GM18873 (cell line): ENCODE data around the gene ROCK1.
"Not testable (repeated sequence)": the region's sequence is repeated elsewhere in the genome, so short reads cannot be mapped to it uniquely, and the experiment has no call there.

Experiments
- ATAC-seq: cut with Tn5 transposase; IDR thresholded peaks from one replicate; pipeline ENCODE4 v1.9.1; 2021; ENCODE audit warnings: mild to moderate bottlenecking, moderate library complexity, moderate number of reproducible peaks; ENCODE audit not compliant: unreplicated experiment, low FRiP score

ROCK1 gene

GRCh38 chr18:21056545-21056944 lies 55.1 kb downstream of the ROCK1 start:
- ATAC-seq: no peak

GRCh38 chr18:21054252-21054821 lies 57.3 kb downstream of the ROCK1 start:
- ATAC-seq: no peak

GRCh38 chr18:21053127-21053526 lies 58.5 kb downstream of the ROCK1 start:
- ATAC-seq: no peak

- ATAC-seq: no peak
Measured at GRCh38 chr18:21052385-21052784, 59.2 kb downstream of the ROCK1 start.

- ATAC-seq: no peak
Measured at GRCh38 chr18:21051620-21052019, 60.0 kb downstream of the ROCK1 start.

- no peak for ATAC-seq
Measured at GRCh38 chr18:21049306-21049705, 62.3 kb downstream of the ROCK1 start.

GRCh38 chr18:21047126-21047525 lies 64.5 kb downstream of the ROCK1 start:
- no peak for ATAC-seq

- no peak for ATAC-seq
Measured at GRCh38 chr18:21040466-21040865, 71.1 kb downstream of the ROCK1 start.

GRCh38 chr18:21038201-21038600 lies 73.4 kb downstream of the ROCK1 start:
- ATAC-seq: no peak

GRCh38 chr18:21031845-21032244 lies 79.8 kb downstream of the ROCK1 start:
- ATAC-seq: no peak

GRCh38 chr18:21018257-21018656 lies 93.4 kb downstream of the ROCK1 start:
- not testable (repeated sequence) for ATAC-seq

- no peak for ATAC-seq
Measured at GRCh38 chr18:21012308-21012707, 99.3 kb downstream of the ROCK1 start.

- ATAC-seq: no peak
Measured at GRCh38 chr18:21004726-21005125, 106.9 kb downstream of the ROCK1 start.

- ATAC-seq: no peak
Measured at GRCh38 chr18:21000667-21001066, 110.9 kb downstream of the ROCK1 start.

GRCh38 chr18:20997371-20997770 lies 114.2 kb downstream of the ROCK1 start:
- no peak for ATAC-seq

- no peak for ATAC-seq
Measured at GRCh38 chr18:20996418-20996817, 115.2 kb downstream of the ROCK1 start.

GRCh38 chr18:20988726-20989125 lies 122.9 kb downstream of the ROCK1 start:
- no peak for ATAC-seq

GRCh38 chr18:20975077-20975476 lies 136.5 kb downstream of the ROCK1 start:
- no peak for ATAC-seq

- no peak for ATAC-seq
Measured at GRCh38 chr18:20971886-20972267, 139.7 kb downstream of the ROCK1 start.

GRCh38 chr18:20966795-20967194 lies 144.8 kb downstream of the ROCK1 start:
- ATAC-seq: no peak

GRCh38 chr18:20963027-20963426 lies 148.6 kb downstream of the ROCK1 start:
- ATAC-seq: no peak

GRCh38 chr18:20960735-20961134 lies 150.9 kb downstream of the ROCK1 start:
- ATAC-seq: no peak

GRCh38 chr18:20950827-20951226 lies 160.8 kb downstream of the ROCK1 start:
- not testable (repeated sequence) for ATAC-seq
